ENCODE measurements around the gene BEAN1.

Gene BEAN1

GRCh38 chr16:66485376-66485775 is 58.3 kb downstream of the BEAN1 start:
- Histone ChIP-seq H3K9me3 (ENCODE audit: low read length) (no peaks in the 10 kb centered on the region), H3K27me3 (ENCODE audit: control insufficient read depth in 1 of 2, insufficient read depth in 2 of 2, low read length in 2 of 2) (no peaks in the 10 kb centered on the region), H3K36me3 (ENCODE audit: insufficient read depth, low read length) (peaks cover 3% of the 10 kb centered on the region), H3K9ac (ENCODE audit: low read length) (no peak overlapping the region), H3K27ac (ENCODE audit: low read depth, low read length) (no peak overlapping the region), H3K4me3 (ENCODE audit: low read depth in 1 of 2, low read length in 2 of 2) (no peak overlapping the region), H3K4me1 (ENCODE audit: insufficient read depth, low read length) (peaks cover 11% of the 10 kb centered on the region)

GRCh38 chr16:66486199-66486772 is 59.2 kb downstream of the BEAN1 start:
- Histone ChIP-seq H3K27ac (ENCODE audit: low read depth, low read length) (no peak overlapping the region), H3K9ac (ENCODE audit: low read length) (no peak overlapping the region)

GRCh38 chr16:66486773-66487579 is 59.9 kb downstream of the BEAN1 start:
- Histone ChIP-seq H3K9ac (ENCODE audit: low read length) (no peak overlapping the region), H3K27ac (ENCODE audit: low read depth, low read length) (no peak overlapping the region)

More at GRCh38 chr16:66486199-66486772, 59.2 kb downstream of the BEAN1 start:
- Histone ChIP-seq H3K4me1 (ENCODE audit: insufficient read depth, low read length) (peaks cover 11% of the 10 kb centered on the region), H3K9me3 (ENCODE audit: low read length) (no peaks in the 10 kb centered on the region), H3K27me3 (ENCODE audit: control insufficient read depth in 1 of 2, insufficient read depth in 2 of 2, low read length in 2 of 2) (no peaks in the 10 kb centered on the region), H3K4me3 (ENCODE audit: low read depth in 1 of 2, low read length in 2 of 2) (no peak overlapping the region), H3K36me3 (ENCODE audit: insufficient read depth, low read length) (peaks cover 3% of the 10 kb centered on the region)

GRCh38 chr16:66487580-66488275 is 60.6 kb downstream of the BEAN1 start:
- Histone ChIP-seq H3K36me3 (ENCODE audit: insufficient read depth, low read length) (peaks cover 3% of the 10 kb centered on the region), H3K27me3 (ENCODE audit: control insufficient read depth in 1 of 2, insufficient read depth in 2 of 2, low read length in 2 of 2) (no peaks in the 10 kb centered on the region), H3K27ac (ENCODE audit: low read depth, low read length) (no peak overlapping the region), H3K4me1 (ENCODE audit: insufficient read depth, low read length) (peaks cover 11% of the 10 kb centered on the region), H3K9ac (ENCODE audit: low read length) (no peak overlapping the region), H3K9me3 (ENCODE audit: low read length) (no peaks in the 10 kb centered on the region), H3K4me3 (ENCODE audit: low read depth in 1 of 2, low read length in 2 of 2) (no peak overlapping the region)

More at GRCh38 chr16:66486773-66487579, 59.9 kb downstream of the BEAN1 start:
- Histone ChIP-seq H3K27me3 (ENCODE audit: control insufficient read depth in 1 of 2, insufficient read depth in 2 of 2, low read length in 2 of 2) (no peaks in the 10 kb centered on the region), H3K4me3 (ENCODE audit: low read depth in 1 of 2, low read length in 2 of 2) (no peak overlapping the region), H3K9me3 (ENCODE audit: low read length) (no peaks in the 10 kb centered on the region), H3K36me3 (ENCODE audit: insufficient read depth, low read length) (peaks cover 3% of the 10 kb centered on the region), H3K4me1 (ENCODE audit: insufficient read depth, low read length) (peaks cover 11% of the 10 kb centered on the region)

GRCh38 chr16:66488505-66488904 is 61.4 kb downstream of the BEAN1 start:
- Histone ChIP-seq H3K4me1 (ENCODE audit: insufficient read depth, low read length) (peaks cover 11% of the 10 kb centered on the region), H3K27ac (ENCODE audit: low read depth, low read length) (no peak overlapping the region), H3K36me3 (ENCODE audit: insufficient read depth, low read length) (peaks cover 3% of the 10 kb centered on the region), H3K9ac (ENCODE audit: low read length) (no peak overlapping the region), H3K27me3 (ENCODE audit: control insufficient read depth in 1 of 2, insufficient read depth in 2 of 2, low read length in 2 of 2) (no peaks in the 10 kb centered on the region), H3K4me3 (ENCODE audit: low read depth in 1 of 2, low read length in 2 of 2) (no peak overlapping the region), H3K9me3 (ENCODE audit: low read length) (no peaks in the 10 kb centered on the region)

GRCh38 chr16:66489385-66489784 is 62.3 kb downstream of the BEAN1 start:
- no peaks in the 10 kb centered on the region for H3K27me3 ChIP-seq (ENCODE audit: control insufficient read depth in 1 of 2, insufficient read depth in 2 of 2, low read length in 2 of 2)
- peaks cover 11% of the 10 kb centered on the region for H3K4me1 ChIP-seq (ENCODE audit: insufficient read depth, low read length)
- H3K36me3 ChIP-seq (ENCODE audit: insufficient read depth, low read length): peaks cover 3% of the 10 kb centered on the region
- H3K9me3 ChIP-seq (ENCODE audit: low read length): no peaks in the 10 kb centered on the region
- no peak overlapping the region for H3K27ac ChIP-seq (ENCODE audit: low read depth, low read length)
- H3K9ac ChIP-seq (ENCODE audit: low read length): no peak overlapping the region
- H3K4me3 ChIP-seq (ENCODE audit: low read depth in 1 of 2, low read length in 2 of 2): no peak overlapping the region

- Histone ChIP-seq H3K36me3 (ENCODE audit: insufficient read depth, low read length) (peaks cover 3% of the 10 kb centered on the region), H3K4me1 (ENCODE audit: insufficient read depth, low read length) (peaks cover 11% of the 10 kb centered on the region), H3K27me3 (ENCODE audit: control insufficient read depth in 1 of 2, insufficient read depth in 2 of 2, low read length in 2 of 2) (no peaks in the 10 kb centered on the region), H3K4me3 (ENCODE audit: low read depth in 1 of 2, low read length in 2 of 2) (no peak overlapping the region), H3K9ac (ENCODE audit: low read length) (no peak overlapping the region), H3K27ac (ENCODE audit: low read depth, low read length) (no peak overlapping the region), H3K9me3 (ENCODE audit: low read length) (no peaks in the 10 kb centered on the region)
These were observed 62.7 kb downstream of the BEAN1 start for GRCh38 chr16:66489818-66490217.

GRCh38 chr16:66490774-66491715 is 64.0 kb downstream of the BEAN1 start:
- Histone ChIP-seq H3K9me3 (ENCODE audit: low read length) (no peaks in the 10 kb centered on the region), H3K4me1 (ENCODE audit: insufficient read depth, low read length) (peaks cover 11% of the 10 kb centered on the region), H3K4me3 (ENCODE audit: low read depth in 1 of 2, low read length in 2 of 2) (no peak overlapping the region), H3K9ac (ENCODE audit: low read length) (no peak overlapping the region), H3K27me3 (ENCODE audit: control insufficient read depth in 1 of 2, insufficient read depth in 2 of 2, low read length in 2 of 2) (no peaks in the 10 kb centered on the region), H3K36me3 (ENCODE audit: insufficient read depth, low read length) (no peaks in the 10 kb centered on the region), H3K27ac (ENCODE audit: low read depth, low read length) (no peak overlapping the region)

GRCh38 chr16:66491716-66492064 is 64.6 kb downstream of the BEAN1 start:
- Histone ChIP-seq H3K9me3 (ENCODE audit: low read length) (no peaks in the 10 kb centered on the region), H3K9ac (ENCODE audit: low read length) (no peak overlapping the region), H3K36me3 (ENCODE audit: insufficient read depth, low read length) (no peaks in the 10 kb centered on the region), H3K4me3 (ENCODE audit: low read depth in 1 of 2, low read length in 2 of 2) (no peak overlapping the region), H3K27ac (ENCODE audit: low read depth, low read length) (no peak overlapping the region), H3K27me3 (ENCODE audit: control insufficient read depth in 1 of 2, insufficient read depth in 2 of 2, low read length in 2 of 2) (no peaks in the 10 kb centered on the region), H3K4me1 (ENCODE audit: insufficient read depth, low read length) (peaks cover 8% of the 10 kb centered on the region)

GRCh38 chr16:66493490-66494401 is 66.7 kb downstream of the BEAN1 start:
- H3K4me3 ChIP-seq (ENCODE audit: low read depth in 1 of 2, low read length in 2 of 2): no peak overlapping the region
- H3K36me3 ChIP-seq (ENCODE audit: insufficient read depth, low read length): no peaks in the 10 kb centered on the region
- no peaks in the 10 kb centered on the region for H3K9me3 ChIP-seq (ENCODE audit: low read length)
- H3K27me3 ChIP-seq (ENCODE audit: control insufficient read depth in 1 of 2, insufficient read depth in 2 of 2, low read length in 2 of 2): no peaks in the 10 kb centered on the region
- H3K9ac ChIP-seq (ENCODE audit: low read length): no peak overlapping the region
- no peaks in the 10 kb centered on the region for H3K4me1 ChIP-seq (ENCODE audit: insufficient read depth, low read length)
- H3K27ac ChIP-seq (ENCODE audit: low read depth, low read length): no peak overlapping the region

All from muscle layer of colon (tissue), 2 donors.